Heart left ventricle (tissue), 13 donors: ENCODE measurements around the gene B3GAT1.

Experiments used
- POLR2A ChIP-seq, 2 donors: fragments of 450-650 bp; IDR thresholded peaks; one replicate each; pipeline ENCODE4 v1.6.1; 2017; ENCODE audit warnings: antibody characterized with exemption in 2 of 2, mild to moderate bottlenecking in 2 of 2, moderate library complexity in 2 of 2
- TF ChIP-seq, protein P1 (sequence below), 12 donors: fragments of 200-600 bp; sonication (generic) in 4 of 12; IDR thresholded peaks; one replicate each; pipeline versions ENCODE4 v1.5.0 to v1.8.0; 2018 to 2022; ENCODE audit warnings: antibody characterized with exemption in 12 of 12, mild to moderate bottlenecking in 5 of 12
- donor health status: ischemic (EF 13 %, LVEDD 7.1; RV severe dilation, severe dysfunction).
- donor health status: DM: no; HTN: yes; CAD: no.
- donor health status: DM: no; HTN: no; CAD: no.
- donor health status: ischemic (EF 25% LVEDD 6.9; RV normal size, moderate dysfunction).
- donor health status: ischemic (EF 25% LVEDD 5.7; RV mildly dilated, moderate dysfunction).
- donor health status: ischemic (EF 35%, LVEDD 5.7; RV mildly dilated, moderate dysfunction).
- donor health status: nonischemic (EF 11% LVEDD 7.7; RV severe dilation, severe dysfunction).
- donor health status: DM: yes; HTN: yes; CAD: no.
- donor health status: PGD.
- donor health status: ischemic (EF 29% LVEDD 5.4; RV normal size, mild dysfunction).
- donor health status: nonischemic (EF 23%, LVEDD 6.1; RV moderate dilation, normal function).

DNA sequence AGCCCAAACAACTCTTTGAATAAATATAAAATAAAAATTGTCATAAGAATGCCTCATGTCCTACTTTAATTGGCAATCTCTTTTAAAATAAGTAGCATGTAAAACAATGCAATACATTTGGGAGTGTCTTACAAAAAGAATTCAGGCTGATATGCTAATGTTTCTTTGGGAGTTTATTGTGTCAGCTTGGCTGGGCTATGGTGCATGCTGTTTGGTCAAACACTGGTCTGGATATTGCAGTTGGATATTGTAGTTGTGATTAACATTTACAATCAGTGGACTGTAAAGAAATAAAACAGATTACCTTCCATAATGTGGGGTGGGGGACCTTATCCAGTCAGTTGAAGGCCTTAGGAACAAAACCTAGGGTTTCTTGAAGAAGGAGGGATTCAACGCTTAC is 37.0 kb upstream of the B3GAT1 start:
- TF ChIP-seq POLR2A (IDR thresholded peaks at IDR 0.05): no peak
- TF ChIP-seq, protein P1, sequence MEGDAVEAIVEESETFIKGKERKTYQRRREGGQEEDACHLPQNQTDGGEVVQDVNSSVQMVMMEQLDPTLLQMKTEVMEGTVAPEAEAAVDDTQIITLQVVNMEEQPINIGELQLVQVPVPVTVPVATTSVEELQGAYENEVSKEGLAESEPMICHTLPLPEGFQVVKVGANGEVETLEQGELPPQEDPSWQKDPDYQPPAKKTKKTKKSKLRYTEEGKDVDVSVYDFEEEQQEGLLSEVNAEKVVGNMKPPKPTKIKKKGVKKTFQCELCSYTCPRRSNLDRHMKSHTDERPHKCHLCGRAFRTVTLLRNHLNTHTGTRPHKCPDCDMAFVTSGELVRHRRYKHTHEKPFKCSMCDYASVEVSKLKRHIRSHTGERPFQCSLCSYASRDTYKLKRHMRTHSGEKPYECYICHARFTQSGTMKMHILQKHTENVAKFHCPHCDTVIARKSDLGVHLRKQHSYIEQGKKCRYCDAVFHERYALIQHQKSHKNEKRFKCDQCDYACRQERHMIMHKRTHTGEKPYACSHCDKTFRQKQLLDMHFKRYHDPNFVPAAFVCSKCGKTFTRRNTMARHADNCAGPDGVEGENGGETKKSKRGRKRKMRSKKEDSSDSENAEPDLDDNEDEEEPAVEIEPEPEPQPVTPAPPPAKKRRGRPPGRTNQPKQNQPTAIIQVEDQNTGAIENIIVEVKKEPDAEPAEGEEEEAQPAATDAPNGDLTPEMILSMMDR (IDR thresholded peaks at IDR 0.05): no peak
